IMR-90 (cell line): ENCODE data around the gene CHPF.

Experiments used
- POLR2A ChIP-seq: IDR thresholded peaks from 2 replicates; pipeline ENCODE4 v1.6.1; 2012; ENCODE audit warnings: mild to moderate bottlenecking, low read depth, low read length
- RAD21 ChIP-seq: IDR thresholded peaks from 2 replicates; pipeline ENCODE4 v1.6.1; 2012; ENCODE audit warnings: low read length, improper control_type of control experiment
- TF ChIP-seq, protein P1 (sequence below): conservative IDR thresholded peaks from 2 replicates; pipeline ENCODE4 v1.5.1; 2012; ENCODE audit warnings: mild to moderate bottlenecking, low read depth, low read length, improper control_type of control experiment

DNA sequence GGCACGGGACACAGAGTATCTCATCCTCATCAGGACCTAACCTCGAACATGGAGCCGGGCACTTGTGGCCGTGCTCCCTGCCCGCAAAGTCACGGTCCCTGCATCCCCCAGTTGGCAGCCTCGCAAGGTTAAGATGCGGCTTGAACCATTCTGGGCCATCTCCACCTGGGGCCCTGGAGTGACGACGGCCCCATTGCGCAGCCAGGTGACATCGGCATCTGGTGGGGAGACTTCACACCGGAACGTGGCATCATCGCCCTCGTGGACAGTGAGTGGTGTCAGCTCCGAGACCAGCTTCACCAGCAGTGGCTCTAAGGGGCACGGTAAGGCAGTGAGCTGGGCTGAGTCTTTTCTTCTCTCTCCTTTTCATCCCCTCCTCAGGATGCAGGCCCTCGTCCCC lies 12.8 kb upstream of the CHPF start:
- TF ChIP-seq POLR2A (no peak), RAD21 (no peak)
- TF ChIP-seq, protein P1, sequence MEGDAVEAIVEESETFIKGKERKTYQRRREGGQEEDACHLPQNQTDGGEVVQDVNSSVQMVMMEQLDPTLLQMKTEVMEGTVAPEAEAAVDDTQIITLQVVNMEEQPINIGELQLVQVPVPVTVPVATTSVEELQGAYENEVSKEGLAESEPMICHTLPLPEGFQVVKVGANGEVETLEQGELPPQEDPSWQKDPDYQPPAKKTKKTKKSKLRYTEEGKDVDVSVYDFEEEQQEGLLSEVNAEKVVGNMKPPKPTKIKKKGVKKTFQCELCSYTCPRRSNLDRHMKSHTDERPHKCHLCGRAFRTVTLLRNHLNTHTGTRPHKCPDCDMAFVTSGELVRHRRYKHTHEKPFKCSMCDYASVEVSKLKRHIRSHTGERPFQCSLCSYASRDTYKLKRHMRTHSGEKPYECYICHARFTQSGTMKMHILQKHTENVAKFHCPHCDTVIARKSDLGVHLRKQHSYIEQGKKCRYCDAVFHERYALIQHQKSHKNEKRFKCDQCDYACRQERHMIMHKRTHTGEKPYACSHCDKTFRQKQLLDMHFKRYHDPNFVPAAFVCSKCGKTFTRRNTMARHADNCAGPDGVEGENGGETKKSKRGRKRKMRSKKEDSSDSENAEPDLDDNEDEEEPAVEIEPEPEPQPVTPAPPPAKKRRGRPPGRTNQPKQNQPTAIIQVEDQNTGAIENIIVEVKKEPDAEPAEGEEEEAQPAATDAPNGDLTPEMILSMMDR = no peak
